Frontal cortex (tissue), 4 donors: ENCODE measurements around the gene EEF1AKMT4. TPM values are rescaled to one million over a fixed set of nuclear protein-coding genes. Genes with fewer than 3 reads are reported as not detected.

Experiments
- DNase-seq, 2 donors: peaks; one replicate each; pipeline ENCODE4 v3.0.0; 2012; ENCODE audit warnings: low spot score in 2 of 2
- FAIRE-seq: peaks from 2 replicates; lab custom pipeline; 2012; peaks lifted over from hg19 to GRCh38; lab: Jason Lieb, UNC
- total RNA-seq: library from RNA; depleted of rRNA; stranded (reverse); fragments of >200 nt; gene quantifications from one replicate; pipeline ENCODE4 v1.2.3, GENCODE V29; 2014
- donor health status: control.
- donor health status: control.
- donor health status: control.

The EEF1AKMT4 gene
- total RNA-seq, 1 donor from 2014 or later, result 0.82 TPM

- DNase-seq, result peak in 1 of 2 donors; percentile 26
- no peak for FAIRE-seq
Measured at GRCh38 chr3:184234671-184235380, 14.6 kb upstream of the EEF1AKMT4 start.

- FAIRE-seq, result no peak
- peak in 1 of 2 donors; percentile 10 for DNase-seq
Measured at GRCh38 chr3:184235381-184236032, 14.0 kb upstream of the EEF1AKMT4 start.

GRCh38 chr3:184236033-184236410 is 13.4 kb upstream of the EEF1AKMT4 start:
- DNase-seq, result peak in 1 of 2 donors; percentile 11
- FAIRE-seq, result no peak

GRCh38 chr3:184236636-184237035 is 12.8 kb upstream of the EEF1AKMT4 start:
- DNase-seq (no peak), FAIRE-seq (no peak)

GRCh38 chr3:184237211-184237610 is 12.3 kb upstream of the EEF1AKMT4 start:
- FAIRE-seq (no peak), DNase-seq (peak in 1 of 2 donors; percentile 12)

GRCh38 chr3:184237807-184238206 is 11.7 kb upstream of the EEF1AKMT4 start:
- DNase-seq (peak in 1 of 2 donors; percentile 7), FAIRE-seq (no peak)

GRCh38 chr3:184238246-184238818 is 11.1 kb upstream of the EEF1AKMT4 start:
- DNase-seq, result peak in 1 of 2 donors; percentile 12
- FAIRE-seq, result no peak

GRCh38 chr3:184239221-184239620 is 10.3 kb upstream of the EEF1AKMT4 start:
- FAIRE-seq (no peak), DNase-seq (no peak)

GRCh38 chr3:184239708-184240107 is 9.8 kb upstream of the EEF1AKMT4 start:
- no peak for DNase-seq
- FAIRE-seq, result no peak

- no peak for DNase-seq
- FAIRE-seq, result no peak
Measured at GRCh38 chr3:184240384-184241140, 8.9 kb upstream of the EEF1AKMT4 start.

- FAIRE-seq (no peak), DNase-seq (no peak)
Measured at GRCh38 chr3:184241141-184241446, 8.4 kb upstream of the EEF1AKMT4 start.

GRCh38 chr3:184241447-184242296 is 7.8 kb upstream of the EEF1AKMT4 start:
- FAIRE-seq, result no peak
- DNase-seq, result no peak

GRCh38 chr3:184242297-184242685 is 7.2 kb upstream of the EEF1AKMT4 start:
- DNase-seq (no peak), FAIRE-seq (no peak)

GRCh38 chr3:184248454-184249411 is 739 bp upstream of the EEF1AKMT4 start, which contains the start of gene ALG3:
ALG3 (minus strand) TSS chr3:184248962; CDS start chr3:184248940, 22 bp downstream.
- FAIRE-seq (no peak), DNase-seq (peak; percentile 88 to 90)

- DNase-seq, result peak in 1 of 2 donors; percentile 74
- FAIRE-seq, result no peak
Measured at GRCh38 chr3:184250167-184250828, 826 bp downstream of the EEF1AKMT4 start.

- DNase-seq (no peak), FAIRE-seq (no peak)
Measured at GRCh38 chr3:184255291-184256039, 6.0 kb downstream of the EEF1AKMT4 start.
